Lung (tissue), 12 donors: ENCODE measurements around the gene PNKP. TPM values are rescaled to one million over a fixed set of nuclear protein-coding genes. Genes with fewer than 3 reads are reported as not detected.

Experiments used
- ATAC-seq: fragments of 200-7000 bp; cut with Tn5 transposase; one replicate; pipeline ENCODE4 v1.9.1; 2020; ENCODE audit warnings: moderate number of reproducible peaks; ENCODE audit not compliant: insufficient read depth, low FRiP score
- DNase-seq, 3 donors: peaks; one replicate each; pipeline ENCODE4 v3.0.0-alpha.2; 2013 to 2017
- H3K27ac ChIP-seq, 2 donors: one replicate each; pipeline ENCODE4 v1.5.1; 2013; ENCODE audit warnings: mild to moderate bottlenecking in 2 of 2, moderate library complexity in 2 of 2, control low read depth in 1 of 2, inconsistent platforms in 1 of 2, low read depth in 1 of 2, low read length in 1 of 2
- H3K27me3 ChIP-seq, 3 donors: one replicate each; pipeline ENCODE4 v1.5.1; 2013; ENCODE audit warnings: low read length in 2 of 3; ENCODE audit not compliant: control insufficient read depth in 3 of 3, insufficient read depth in 3 of 3
- H3K36me3 ChIP-seq, 4 donors: one replicate each; pipeline ENCODE4 v1.5.1; 2013; ENCODE audit warnings: low read length in 4 of 4, mild to moderate bottlenecking in 1 of 4, moderate library complexity in 1 of 4; ENCODE audit not compliant: control insufficient read depth in 4 of 4, insufficient read depth in 4 of 4
- H3K4me1 ChIP-seq, 5 donors: one replicate each; pipeline ENCODE4 v1.5.1; 2013; ENCODE audit warnings: low read length in 5 of 5, mild to moderate bottlenecking in 2 of 5, moderate library complexity in 1 of 5; ENCODE audit not compliant: control insufficient read depth in 5 of 5, insufficient read depth in 5 of 5
- H3K4me3 ChIP-seq: one replicate; pipeline ENCODE4 v1.5.1; 2013; ENCODE audit warnings: mild to moderate bottlenecking, control low read depth, moderate library complexity
- H3K9ac ChIP-seq, 2 donors: one replicate each; pipeline ENCODE4 v1.5.1; 2013; ENCODE audit warnings: low read length in 2 of 2, control low read depth in 1 of 2; ENCODE audit not compliant: insufficient read depth in 1 of 2
- H3K9me3 ChIP-seq, 4 donors: one replicate each; pipeline ENCODE4 v1.5.1; 2013; ENCODE audit warnings: low read length in 3 of 4, mild to moderate bottlenecking in 1 of 4, moderate library complexity in 1 of 4; ENCODE audit not compliant: control insufficient read depth in 4 of 4, insufficient read depth in 3 of 4
- CTCF ChIP-seq: IDR thresholded peaks from 2 replicates; pipeline ENCODE4 v1.5.1; 2012; ENCODE audit warnings: mild to moderate bottlenecking; ENCODE audit errors: control extremely low read depth, extremely low read depth
- WGBS, 2 donors: extraction: QIAGEN DNeasy Blood & Tissue Kit; methylation state at CpG; one replicate each; pipeline ENCODE4 v1.1.7; 2013; 5-methylcytosine and 5-hydroxymethylcytosine counted together
- polyA plus RNA-seq, 2 donors: library from polyadenylated mRNA; stranded (reverse); fragments of 200-250 nt; gene quantifications; one replicate each; pipeline ENCODE4 v1.2.1, GENCODE V29; 2013
- total RNA-seq, 2 donors: library from RNA; depleted of rRNA in 1 of 2; stranded (reverse); fragments of >200 nt in 1 of 2; gene quantifications; one replicate each; pipeline ENCODE4 v1.2.1, GENCODE V29; 2014 to 2021
- donor health status: control.
- donor health status: control.
- donor health status: Bipolar disorder and iron deficiency.
- donor health status: healthy.
- donor health status: DM: yes; HTN: yes; CAD: no.

Gene PNKP
- total and polyA plus RNA-seq, 4 donors, result 44.7 to 120 (median 64.2) TPM

GRCh38 chr19:49912965-49913685 is 45.7 kb upstream of the PNKP start:
- TF ChIP-seq CTCF, result no peak
- ATAC-seq (no peak), DNase-seq (peak; percentile 11 to 41 (median 41))
- H3K4me3 ChIP-seq, result no peak overlapping the region
- H3K27ac ChIP-seq, result peak overlapping the region in 1 of 2 donors; percentile 11
- no peak overlapping the region for H3K9ac ChIP-seq
- H3K36me3 ChIP-seq, result peaks cover 10 to 43% (median 31%) of the 10 kb centered on the region in 4 donors
- H3K9me3 ChIP-seq, result no peaks in the 10 kb centered on the region
- no peaks in the 10 kb centered on the region for H3K27me3 ChIP-seq
- WGBS, 2 donors, result 74 to 81% methylated on average over 21 of the region's 21 CpGs
- peaks cover 0 to 3% (median 0%) of the 10 kb centered on the region in 5 donors for H3K4me1 ChIP-seq

- Histone ChIP-seq H3K27me3 (no peaks in the 10 kb centered on the region), H3K4me3 (no peak overlapping the region), H3K36me3 (peaks cover 10 to 47% (median 38%) of the 10 kb centered on the region in 4 donors), H3K9me3 (no peaks in the 10 kb centered on the region), H3K4me1 (peaks cover 0 to 3% (median 0%) of the 10 kb centered on the region in 5 donors), H3K27ac (peak overlapping the region in 1 of 2 donors; percentile 2), H3K9ac (no peak overlapping the region)
- TF ChIP-seq CTCF, result no peak
- peak in 1 of 3 donors; percentile 18 for DNase-seq
- peak; percentile 31 for ATAC-seq
- WGBS, 2 donors, result 56 to 57% methylated on average over 9 of the region's 9 CpGs
Measured at GRCh38 chr19:49911381-49912145, 44.2 kb upstream of the PNKP start.

GRCh38 chr19:49910179-49910578 is 42.8 kb upstream of the PNKP start:
- ATAC-seq (no peak), DNase-seq (no peak)
- Histone ChIP-seq H3K9ac (no peak overlapping the region), H3K4me3 (no peak overlapping the region), H3K27me3 (no peaks in the 10 kb centered on the region), H3K27ac (no peak overlapping the region), H3K36me3 (peaks cover 7 to 44% (median 33%) of the 10 kb centered on the region in 4 donors), H3K4me1 (peaks cover 0 to 3% (median 0%) of the 10 kb centered on the region in 5 donors), H3K9me3 (no peaks in the 10 kb centered on the region)
- WGBS, 2 donors, result 97% methylated on average over 5 of the region's 5 CpGs
- no peak for TF ChIP-seq CTCF
